ENCODE measurements around the gene PDE7B. TPM values are rescaled to one million over a fixed set of nuclear protein-coding genes. Genes with fewer than 3 reads are reported as not detected.

PDE7B gene
- total and polyA plus RNA-seq, 2 of the 8 experiments (the other 6 are each of a cell fraction or from before 2014, with no cell fraction given) = not detected

GRCh38 chr6:136039185-136039584 lies 187.7 kb downstream of the PDE7B start (continued):
- no peak for TF ChIP-seq RBBP5 (IDR thresholded peaks at IDR 0.05; ENCODE audit: borderline replicate concordance, low read depth, low read length)

All from H1 (cell line).